Stimulated activated CD4-positive, alpha-beta T cell treated with anti-CD3 and anti-CD28 coated beads, Interleukin-1b, Interleukin-23, amount 100 ng/mL, for 48 hours (primary cell): ENCODE data around the gene NOTCH1.

Experiments
- DNase-seq: peaks from one replicate; pipeline ENCODE4 v3.0.0-alpha.2; 2020

Gene NOTCH1

DNA sequence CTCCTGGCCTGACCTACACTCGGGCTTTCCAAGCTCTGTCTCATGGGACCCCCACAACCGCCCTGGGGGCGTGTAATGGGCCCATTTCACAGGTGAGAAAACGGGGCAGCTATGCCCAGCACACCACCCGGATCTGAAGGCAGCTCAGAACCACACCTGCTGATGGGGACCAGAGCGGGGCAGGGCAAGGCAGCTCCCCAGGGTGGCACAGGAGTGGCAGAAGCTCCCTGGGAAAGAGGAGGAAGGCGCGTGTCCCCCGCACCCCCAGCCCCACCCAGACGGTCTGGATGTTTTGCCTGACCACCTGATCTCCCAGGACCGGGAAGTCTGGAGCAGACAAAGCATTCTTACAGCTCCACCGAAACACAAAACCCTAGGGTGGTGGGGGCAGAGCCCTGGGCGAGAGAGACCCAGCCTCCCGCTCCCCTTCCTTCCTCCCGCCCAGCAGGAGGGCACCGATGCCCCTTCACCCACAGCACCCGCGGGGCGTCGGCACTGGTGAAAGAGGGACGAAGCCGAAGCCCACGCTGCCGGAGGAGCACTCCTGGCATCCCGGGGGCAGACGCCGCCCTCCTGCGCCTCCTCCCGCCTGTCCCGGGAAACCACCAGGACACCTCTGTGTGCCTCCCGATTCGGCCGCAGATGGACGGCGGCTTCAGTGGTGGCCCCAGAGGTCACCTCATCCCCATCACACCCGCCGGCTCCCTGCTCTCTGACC is 14.5 kb downstream of the NOTCH1 start:
- DNase-seq: no peak

DNA sequence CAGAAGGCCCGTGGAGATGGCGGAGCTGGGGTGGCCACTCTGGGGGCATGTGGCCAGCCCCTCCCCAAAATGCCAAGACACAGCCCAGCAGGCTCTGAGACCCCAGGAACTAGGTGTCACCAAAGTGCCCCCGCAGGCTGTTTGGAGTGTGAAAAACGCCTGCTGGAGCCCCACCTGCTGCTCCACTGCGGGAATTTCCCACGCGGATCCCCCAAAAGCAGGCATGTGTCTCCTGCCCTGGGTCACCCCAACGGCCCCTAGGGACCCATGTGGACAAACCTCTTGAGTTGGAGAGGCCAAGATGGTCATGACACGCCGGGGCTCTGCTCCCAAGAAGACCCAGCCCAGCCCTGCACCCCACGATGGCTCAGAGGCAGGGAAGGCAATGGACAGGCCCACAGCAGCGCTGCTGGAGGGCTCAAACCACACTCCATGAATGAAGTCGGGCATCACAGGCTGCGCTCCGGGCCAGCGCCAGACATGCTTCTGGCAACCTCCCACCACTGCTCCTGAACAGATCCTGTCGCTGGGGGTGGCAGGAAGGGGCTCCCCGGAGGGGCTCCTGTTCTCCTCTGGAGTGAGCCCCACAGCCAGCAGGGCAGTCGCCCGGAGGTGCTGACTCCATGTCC is 15.3 kb downstream of the NOTCH1 start:
- DNase-seq: no peak

DNA sequence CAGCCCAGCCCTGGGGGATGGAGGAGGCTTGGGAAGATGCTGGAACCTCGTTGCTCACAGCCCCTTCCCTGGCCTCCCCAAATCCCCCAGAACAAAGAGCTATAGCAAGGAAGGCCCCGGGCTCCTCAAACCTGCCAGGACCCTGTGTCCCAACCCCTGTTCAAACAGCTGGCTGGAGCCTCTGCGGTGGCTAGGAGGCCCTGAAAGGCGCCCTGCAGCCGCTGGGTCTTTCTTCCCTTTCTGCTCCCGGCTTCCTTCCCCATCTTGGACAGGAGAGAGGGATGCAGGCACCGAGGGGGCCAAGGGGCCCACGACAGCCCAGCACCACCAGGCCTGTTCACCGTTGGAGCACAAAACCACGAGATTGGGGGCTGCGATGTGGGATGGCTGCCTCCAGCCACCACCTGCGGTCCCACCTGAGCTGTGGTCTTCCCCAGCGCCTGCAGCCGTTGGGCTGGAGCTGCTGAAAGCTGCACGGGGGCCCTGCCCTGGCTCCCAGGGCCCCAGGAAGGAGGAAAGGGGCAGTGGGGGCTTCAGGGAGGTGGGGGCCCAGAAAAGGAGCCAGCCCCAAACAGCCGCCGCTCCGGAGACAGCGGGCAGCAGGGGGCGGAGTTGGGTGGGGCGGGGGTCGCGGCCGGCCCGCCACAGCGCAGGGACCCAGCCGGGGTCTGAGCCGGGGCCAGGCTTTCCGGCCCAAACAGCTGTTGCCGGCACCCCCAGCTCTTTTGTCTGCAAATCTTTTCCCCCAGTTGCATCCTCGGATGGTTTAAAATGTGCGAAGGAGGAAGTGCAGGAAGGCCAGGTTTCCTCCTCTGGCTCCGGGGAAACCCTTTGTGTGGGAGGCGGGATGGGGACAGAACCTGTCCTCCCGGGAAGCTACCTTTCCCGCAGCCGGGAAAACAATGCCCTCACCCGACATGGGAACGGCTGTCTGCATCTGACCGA is 16.1 kb downstream of the NOTCH1 start:
- no peak for DNase-seq

DNA sequence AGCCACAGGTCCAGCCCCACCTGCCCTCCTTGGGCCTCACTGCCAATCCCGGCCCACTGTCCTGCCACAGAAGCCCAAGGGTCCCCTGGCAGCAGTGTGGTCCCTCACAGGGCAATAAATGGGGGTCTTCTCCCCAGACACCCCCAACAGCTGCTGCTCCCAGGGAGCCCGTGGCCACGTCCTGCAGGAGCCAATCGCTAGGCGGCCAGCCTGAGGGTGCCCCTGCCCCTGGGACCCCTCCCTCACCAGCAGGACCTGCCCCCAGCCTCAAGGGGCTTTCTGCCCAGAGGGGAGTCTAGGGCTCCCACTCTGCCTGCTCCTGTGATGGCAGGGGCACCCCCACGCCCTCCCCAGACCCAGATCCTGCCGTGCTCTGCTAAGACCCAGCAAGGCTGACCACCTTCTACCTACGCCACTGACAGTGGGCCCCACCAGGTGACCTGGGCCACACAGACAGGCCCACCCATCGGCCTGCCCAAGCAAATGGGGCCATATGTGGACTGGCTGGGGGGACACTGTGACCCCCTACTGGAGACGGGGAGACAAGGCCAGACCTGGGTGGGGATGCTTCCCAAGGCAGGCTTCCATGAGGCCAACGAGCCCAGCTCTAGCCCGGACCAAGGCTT is 17.0 kb downstream of the NOTCH1 start:
- DNase-seq: no peak

DNA sequence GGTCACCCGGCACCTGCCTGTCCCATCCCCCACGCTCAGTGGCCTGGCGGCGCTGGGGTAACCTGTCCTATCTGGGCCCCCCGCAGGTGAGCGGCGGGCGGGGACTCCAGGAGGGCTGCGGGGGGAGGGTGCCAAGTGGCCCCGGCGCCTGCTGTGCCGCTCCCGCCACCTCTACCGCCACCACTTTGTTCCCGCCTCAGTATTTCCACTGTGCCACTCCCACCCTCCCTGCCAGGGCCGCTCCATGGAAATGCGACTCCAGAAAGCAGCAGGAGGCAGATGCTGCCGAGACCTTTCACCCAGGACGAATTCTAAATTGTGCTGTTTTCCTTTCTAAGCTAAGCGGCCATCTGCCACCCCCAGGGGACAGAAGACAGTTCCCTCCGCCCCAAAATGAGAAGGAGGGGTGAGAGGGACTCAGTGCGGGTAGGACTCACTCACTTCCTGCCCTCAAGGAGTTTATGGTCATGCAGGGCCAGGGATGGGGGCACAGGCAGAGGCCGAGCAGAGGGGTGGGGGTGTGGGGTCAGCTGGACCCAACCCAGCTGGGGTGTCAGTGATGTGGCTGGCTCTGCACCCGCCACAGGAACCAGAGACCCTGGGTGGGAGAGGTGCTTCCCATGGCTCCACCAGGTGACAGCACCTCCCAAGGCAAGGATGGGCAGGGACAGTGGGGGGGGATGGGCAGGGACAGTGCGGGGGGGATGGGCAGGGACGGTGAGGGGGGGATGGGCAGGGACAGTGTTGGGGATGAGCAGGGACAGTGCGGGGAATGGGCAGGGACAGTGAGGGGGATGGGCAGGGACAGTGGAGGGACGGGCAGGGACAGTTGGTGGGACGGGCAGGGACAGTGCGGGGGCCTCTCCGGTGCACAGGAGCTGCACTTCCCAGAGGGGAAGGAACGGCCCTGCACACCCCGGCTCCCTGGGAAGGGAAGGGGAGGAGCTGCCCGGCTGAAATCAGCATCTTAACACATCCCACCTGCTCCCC is 17.8 kb downstream of the NOTCH1 start:
- no peak for DNase-seq

DNA sequence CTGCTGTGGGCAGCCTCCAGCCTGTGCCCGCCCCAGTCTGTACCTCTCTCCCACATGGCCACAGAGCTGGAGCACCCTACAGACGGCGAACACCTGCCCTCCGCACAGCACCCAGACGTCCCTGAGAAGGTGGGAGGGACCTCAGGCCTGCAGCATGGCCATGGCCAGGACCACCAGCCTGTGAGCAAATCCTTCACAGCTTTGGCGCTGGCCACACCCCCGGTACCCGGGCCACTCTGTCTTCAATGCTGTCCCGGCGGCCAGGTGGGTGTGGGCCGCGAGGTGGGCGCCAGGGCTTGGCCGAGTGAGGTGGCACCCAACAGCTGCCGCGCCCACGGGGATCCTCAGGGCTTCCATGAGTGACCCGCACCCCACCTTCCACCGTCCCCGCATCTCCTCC is 18.7 kb downstream of the NOTCH1 start:
- no peak for DNase-seq

DNA sequence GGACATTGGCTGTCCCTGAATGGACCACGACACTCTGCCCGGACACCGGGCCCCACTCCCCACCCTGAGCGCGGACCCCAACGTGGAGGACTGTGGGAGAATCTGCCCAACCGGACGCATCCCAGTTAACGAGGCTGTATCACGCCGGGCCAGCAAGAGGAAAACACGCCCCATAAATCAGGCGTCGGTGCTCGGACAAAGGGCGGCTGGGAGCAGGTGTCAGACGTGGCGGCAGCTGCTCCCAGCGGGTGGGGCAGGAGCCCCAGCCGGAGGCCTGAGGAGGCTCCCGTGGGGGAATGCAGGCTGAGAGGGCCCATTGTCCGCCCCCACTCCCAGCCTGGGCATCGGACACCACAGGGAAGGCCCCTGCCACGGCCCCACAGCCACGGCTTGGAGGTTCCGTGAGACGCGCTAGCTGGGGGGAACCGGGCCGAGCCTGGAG is 19.2 kb downstream of the NOTCH1 start:
- DNase-seq: no peak

DNA sequence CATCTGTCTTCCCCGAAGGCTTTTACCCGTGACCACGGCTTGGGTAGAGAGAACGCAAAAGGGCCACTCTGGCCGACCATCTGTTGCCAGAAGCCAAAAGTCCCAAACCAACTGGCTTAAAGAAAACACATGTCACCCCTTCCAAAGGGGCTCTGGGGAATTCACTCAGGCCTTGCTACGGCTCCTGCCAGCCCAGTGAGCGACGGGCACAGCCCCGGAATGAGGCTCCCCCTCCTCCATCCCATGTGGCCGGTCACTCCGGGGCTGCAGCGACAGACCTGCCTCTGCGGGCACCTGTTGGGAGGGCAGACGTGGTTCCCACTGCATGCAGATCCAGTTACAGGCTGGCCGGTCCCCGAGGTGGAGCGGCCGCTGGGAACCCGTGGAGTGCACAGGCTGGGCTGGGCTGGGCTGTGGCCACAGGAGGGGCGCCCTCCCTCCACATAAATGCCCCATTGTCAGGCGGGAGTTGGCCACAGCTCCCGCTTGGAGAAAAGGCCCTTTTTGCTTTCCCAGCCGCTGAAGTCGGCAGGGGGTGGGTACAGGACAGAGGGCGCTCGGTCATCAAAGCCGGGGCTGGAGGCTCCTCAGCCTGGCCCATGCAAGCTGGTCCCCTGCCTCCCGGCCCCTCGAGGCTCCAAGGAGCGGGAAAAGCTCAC is 19.9 kb downstream of the NOTCH1 start:
- DNase-seq: no peak

DNA sequence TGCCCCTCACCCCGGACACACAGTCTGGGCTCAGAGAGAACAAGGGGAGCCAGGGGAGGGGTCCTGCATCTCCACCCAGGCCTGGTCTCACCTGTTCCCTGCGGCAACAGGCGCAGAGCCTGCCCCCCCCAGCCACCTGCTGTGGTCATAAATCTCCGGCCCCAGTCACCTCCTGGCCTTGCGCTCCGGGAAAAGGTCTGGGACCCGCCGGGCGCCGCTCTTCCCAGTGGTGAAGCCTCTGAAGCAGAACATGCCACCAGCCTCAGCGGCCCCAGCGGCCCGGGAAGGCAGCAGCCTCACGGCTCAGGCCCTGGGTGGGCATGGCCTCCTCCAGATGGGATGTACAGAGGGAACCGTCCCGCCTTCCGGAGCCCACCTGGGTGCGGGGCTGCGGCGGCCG is 20.6 kb downstream of the NOTCH1 start:
- no peak for DNase-seq

DNA sequence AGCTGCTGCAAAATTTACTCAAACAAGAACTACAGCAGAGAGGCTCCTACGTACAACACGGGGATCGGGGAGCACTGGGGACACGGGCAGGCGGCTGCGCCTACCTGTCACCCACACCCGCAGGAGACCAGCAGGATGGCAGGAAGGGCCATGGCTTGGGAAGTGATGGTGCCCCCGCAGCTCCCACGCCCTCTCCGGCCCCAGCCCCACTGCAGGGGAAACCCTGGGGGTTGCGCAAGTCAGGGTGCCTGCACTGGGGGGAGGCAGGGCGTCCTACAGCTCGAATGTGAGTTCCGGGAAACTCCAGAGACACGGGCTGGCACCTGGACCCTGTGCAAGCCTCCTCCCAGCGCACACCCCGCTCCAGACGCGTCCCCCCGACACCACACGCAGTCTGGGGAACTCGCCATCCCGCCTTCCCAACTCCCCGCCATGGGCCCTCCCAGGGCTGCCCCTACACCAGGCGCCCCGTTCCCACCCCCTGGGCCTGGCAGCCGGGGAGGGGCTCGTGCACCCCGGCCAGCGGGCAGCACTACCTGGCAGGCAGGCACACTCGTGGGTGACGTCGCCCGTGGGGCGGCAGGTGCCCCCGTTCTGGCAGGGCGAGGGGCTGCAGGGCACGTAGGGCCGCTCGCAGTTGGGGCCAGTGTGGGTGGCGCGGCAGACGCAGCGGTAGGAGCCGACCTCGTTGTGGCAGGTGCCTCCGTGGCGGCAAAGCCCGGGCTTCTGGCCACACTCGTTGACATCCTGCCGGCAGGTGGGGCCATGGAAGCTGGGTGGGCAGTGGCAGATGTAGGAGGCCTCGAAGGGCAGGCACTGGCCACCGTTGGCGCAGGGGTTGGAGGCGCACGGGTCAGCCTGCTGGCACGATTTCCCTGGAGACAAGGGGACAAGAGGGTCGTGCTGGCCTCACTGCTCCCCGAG is 23.3 kb downstream of the NOTCH1 start:
- no peak for DNase-seq

DNA sequence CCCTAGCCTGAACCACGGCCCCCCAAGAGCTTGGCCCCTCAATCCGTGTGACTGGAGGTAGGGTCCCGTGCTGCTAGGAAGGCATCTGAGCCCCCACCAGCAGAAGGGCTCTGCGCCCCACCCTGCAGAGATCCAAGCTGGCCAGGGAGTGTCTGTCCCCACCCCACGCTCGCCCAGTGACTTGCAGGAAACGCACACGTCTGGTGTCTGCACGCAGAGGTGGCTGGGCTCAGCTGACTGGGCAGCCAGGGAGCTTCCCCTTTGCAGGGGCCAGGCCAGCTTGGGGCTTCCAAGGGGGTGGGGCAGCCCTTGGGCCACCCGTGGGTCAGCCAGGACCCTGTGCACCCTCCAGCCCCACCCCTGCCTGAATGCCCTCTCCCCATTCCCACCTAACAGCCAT is 24.3 kb downstream of the NOTCH1 start:
- DNase-seq: no peak

DNA sequence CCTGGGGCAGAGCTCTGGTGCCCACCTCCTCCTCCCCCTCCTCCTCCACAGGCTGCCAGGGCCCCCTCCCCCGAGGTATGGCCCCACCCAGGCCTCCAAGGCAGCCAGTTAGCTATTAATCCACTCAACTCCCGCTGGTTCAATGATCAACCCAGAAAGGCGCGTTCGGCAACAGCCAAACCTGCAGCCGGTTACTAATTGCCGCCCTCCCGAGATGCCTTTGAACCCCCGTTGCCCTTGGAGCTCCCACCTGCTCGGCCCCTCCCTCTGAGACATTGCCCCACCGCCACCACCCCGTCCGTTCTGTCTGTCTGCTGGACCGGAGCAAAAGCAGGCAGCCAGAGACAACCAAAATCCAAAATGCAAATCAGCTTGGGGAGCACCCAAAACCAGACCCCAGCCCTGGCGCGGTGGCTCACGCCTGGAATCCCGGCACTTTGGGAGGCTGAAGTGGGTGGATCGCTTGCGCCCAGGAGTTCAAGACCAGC is 25.8 kb downstream of the NOTCH1 start:
- DNase-seq: no peak

DNA sequence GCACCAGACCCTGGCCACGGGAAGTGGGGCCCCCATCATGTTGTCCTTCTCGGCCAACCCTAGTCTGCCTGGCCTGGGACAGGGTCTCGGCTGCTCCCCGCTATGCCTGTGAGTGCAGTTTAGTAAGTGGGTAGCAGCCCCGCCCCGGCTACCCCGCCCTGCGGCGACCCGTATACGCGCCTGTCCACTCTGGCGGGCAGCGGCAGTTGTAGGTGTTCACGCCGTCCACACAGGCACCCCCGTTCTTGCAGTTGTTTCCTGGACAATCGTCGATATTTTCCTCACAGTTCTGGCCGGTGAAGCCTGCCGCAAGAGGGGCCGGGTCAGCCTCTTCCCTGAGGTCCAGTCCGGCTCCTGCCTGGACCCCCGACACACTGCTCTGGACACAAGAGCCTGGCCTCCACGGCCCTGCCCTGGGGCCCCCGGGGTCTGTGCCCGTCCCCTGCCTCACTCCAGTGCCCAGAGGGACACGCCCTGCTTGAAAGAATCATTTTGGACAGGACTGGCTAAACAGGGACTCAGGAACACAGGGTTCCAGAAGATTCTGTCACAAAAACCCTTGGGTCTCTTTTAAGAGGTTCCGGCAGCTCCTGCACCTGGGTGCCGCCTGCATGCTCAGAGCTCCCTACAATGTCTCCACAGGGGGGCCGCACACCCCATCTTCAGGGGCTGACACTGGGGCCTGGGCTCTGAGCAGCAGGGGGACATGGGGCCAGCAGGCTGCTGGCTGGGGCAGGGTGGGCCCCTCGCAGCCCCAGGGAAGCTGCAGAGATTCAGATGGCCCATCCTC is 26.4 kb downstream of the NOTCH1 start:
- no peak for DNase-seq

DNA sequence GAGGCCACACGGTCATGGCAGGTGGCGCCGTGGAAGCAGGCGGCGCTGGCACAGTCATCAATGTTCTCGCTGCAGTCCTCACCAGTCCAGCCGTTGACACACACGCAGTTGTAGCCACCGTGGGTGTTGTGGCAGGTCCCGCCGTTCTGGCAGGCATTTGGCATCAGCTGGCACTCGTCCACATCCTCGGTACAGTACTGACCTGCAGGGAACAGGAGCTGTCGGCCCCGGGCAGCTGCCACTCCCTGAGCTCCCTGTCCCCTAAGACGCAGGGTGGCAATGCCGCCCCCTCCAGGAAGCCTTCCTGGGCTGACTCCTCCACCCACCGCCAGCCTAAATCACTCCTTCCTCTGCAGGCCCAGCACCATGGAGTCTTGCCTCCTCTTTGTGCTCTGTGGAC is 27.2 kb downstream of the NOTCH1 start:
- no peak for DNase-seq

DNA sequence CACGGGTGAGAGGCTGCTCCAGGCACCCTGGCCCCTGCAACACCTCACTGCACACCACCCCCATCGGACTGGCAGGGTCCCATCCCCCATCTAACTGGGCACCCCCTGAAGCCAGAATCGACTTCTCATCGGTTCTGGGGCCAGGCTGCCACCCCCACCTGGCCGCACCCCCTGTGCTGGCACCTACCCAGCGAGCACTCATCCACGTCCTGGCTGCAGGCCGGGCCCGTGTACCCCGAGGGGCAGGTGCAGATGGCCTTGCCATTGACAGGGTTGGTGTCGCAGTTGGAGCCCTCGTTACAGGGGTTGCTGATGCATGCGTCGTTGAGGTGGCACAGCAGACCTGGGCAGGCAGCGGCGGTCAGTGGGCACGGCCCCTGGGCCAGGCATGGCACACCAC is 27.9 kb downstream of the NOTCH1 start:
- no peak for DNase-seq

DNA sequence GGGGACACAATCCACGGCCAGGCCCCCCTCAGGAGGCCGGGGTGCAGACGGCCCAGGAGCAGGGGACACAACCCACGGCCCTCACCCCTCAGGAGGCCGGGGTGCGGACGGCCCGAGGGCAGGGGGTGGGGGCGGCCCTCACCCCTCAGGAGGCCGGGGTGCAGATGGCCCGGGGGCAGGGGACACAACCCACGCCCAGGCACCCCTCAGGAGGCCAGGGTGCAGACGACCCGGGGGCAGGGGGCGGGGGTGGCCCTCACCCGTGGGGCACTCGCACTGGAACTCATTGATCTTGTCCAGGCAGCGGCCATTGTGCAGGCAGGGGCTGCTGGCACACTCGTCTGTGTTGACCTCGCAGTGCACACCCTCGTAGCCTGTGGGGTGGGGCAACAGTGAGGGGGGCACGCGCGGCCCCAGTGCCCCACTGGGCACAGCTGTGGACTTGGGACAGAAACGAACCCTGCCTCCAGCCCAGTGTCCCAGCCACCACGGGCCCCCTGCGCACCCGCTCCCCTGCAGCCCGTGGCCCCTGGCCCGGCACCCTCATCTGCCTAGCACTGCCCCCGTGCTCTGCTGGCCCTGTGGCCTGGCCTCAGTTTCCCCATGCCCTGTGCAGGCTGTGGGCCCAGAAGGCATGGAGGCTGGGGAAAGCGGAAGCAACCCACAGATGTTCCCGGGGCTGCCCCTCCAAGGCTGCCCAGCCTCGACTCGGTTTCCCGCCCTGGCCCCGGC is 28.7 kb downstream of the NOTCH1 start:
- no peak for DNase-seq

DNA sequence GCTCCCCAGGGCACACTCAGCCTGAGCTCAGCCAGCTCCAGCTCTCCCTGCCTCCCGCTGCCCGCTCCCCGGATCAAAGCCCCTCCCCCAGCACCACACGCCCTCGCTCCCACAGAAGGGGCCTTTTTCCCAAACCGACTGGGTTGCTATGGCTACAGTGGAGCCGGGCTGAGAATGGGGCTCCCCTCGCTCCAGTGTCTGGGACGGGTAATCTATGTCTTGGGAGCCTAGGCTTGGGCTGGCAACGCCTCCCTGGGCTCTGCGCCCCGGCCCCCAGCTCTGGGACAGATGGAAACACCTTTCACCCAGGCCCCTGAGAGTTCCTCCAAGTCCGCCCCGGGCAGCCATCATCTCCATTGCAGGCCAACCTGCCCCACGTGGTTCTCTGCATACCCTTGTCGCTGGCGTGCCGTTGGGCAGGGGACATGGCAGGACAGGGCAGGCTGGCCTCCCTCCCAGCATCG is 29.6 kb downstream of the NOTCH1 start:
- DNase-seq: no peak

DNA sequence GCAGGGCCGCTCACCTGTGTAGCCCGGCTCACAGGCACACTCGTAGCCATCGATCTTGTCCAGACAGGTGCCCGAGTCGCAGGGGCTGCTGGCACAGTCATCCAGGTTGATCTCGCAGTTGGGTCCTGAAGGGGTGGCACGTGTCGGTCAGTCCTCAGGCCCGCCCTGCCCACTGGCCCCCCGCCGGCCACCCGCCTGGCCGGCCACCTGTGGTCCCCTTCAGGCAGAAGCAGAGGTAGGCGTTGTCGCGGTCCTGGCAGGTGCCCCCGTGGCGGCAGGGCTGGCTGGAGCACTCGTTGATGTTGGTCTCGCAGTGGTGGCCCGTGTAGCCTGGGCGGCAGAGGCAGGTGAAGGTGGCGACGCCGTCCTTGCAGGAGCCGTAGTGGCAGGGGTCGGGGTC is 30.6 kb downstream of the NOTCH1 start:
- DNase-seq: no peak
